ENCODE data around the gene LIPN. TPM values are rescaled to one million over a fixed set of nuclear protein-coding genes. Genes with fewer than 3 reads are reported as not detected.
"Not testable (repeated sequence)": the region's sequence is repeated elsewhere in the genome, so short reads cannot be mapped to it uniquely, and the experiment has no call there.

The LIPN gene
- total RNA-seq = not detected in 2 replicates

- intact Hi-C loops (cut with micrococcal nuclease) = loop anchor here (5.0 kb wide), 1 partner anchor 52 kb away; the partner anchor contains the start of gene LIPK
- H3K9me3 Mint-ChIP-seq = peaks cover 4% of the 10 kb centered on the region
Observed at GRCh38 chr10:88759366-88760101, at the start of gene LIPN. TSS of gene LIPN (plus strand) at chr10:88760020. CDS start at chr10:88761406, 1,386 bp downstream.

DNA sequence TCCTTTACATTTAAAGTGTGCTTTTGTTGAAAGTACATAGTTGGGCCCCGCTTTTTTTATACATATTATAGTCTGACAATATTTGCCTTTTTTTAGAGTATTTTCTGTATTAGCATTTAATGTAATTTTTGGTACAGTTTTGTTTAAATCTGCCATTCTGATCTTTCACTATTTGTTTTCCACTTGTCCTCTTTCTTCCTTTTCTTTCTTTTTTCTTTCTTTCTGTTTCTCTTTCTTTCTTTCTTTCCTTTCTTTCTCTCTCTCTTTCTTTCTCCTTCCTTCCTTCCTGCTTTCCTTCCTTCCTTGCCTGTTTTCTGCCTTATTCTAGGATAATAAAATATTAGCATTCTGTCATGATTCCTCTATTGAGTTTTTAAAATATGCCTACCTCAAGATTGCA, 44.3 kb upstream of the LIPN start:
- Mint-ChIP-seq H3K9me3 (no peaks in the 10 kb centered on the region), H3K27me3 (peaks cover 22% of the 10 kb centered on the region), H3K27ac (no peak overlapping the region), H3K4me3 (no peak overlapping the region), H3K36me3 (ENCODE audit: low read depth) (no peaks in the 10 kb centered on the region), H3K4me1 (no peaks in the 10 kb centered on the region)
- DNase-seq = no peak
- intact Hi-C loops (cut with micrococcal nuclease) = no loop called here

More at GRCh38 chr10:88759366-88760101, at the start of gene LIPN:
- Mint-ChIP-seq H3K4me3 (no peak within 1 kb of the TSS), H3K27me3 (peaks cover 30% of the 10 kb centered on the region), H3K4me1 (peaks cover 9% of the 10 kb centered on the region), H3K27ac (no peak within 1 kb of the TSS), H3K36me3 (ENCODE audit: low read depth) (no peaks in the 10 kb centered on the region)
- DNase-seq = no peak

- Mint-ChIP-seq H3K36me3 (ENCODE audit: low read depth) (no peaks in the 10 kb centered on the region), H3K9me3 (no peaks in the 10 kb centered on the region), H3K27me3 (peaks cover 23% of the 10 kb centered on the region), H3K27ac (no peak overlapping the region), H3K4me3 (no peak overlapping the region), H3K4me1 (peaks cover 5% of the 10 kb centered on the region)
- intact Hi-C loops (cut with micrococcal nuclease) = no loop called here
- no peak for DNase-seq
Observed at GRCh38 chr10:88721392-88721791, 38.4 kb upstream of the LIPN start.

GRCh38 chr10:88725798-88726197, 34.0 kb upstream of the LIPN start:
- intact Hi-C loops (cut with micrococcal nuclease) = no loop called here
- Mint-ChIP-seq H3K36me3 (ENCODE audit: low read depth) (no peaks in the 10 kb centered on the region), H3K4me3 (no peak overlapping the region), H3K4me1 (peaks cover 5% of the 10 kb centered on the region), H3K27ac (no peak overlapping the region), H3K9me3 (no peaks in the 10 kb centered on the region), H3K27me3 (peaks cover 17% of the 10 kb centered on the region)
- DNase-seq = no peak

GRCh38 chr10:88728107-88728763, 31.6 kb upstream of the LIPN start:
- H3K36me3 Mint-ChIP-seq (ENCODE audit: low read depth) = no peaks in the 10 kb centered on the region
- H3K27me3 Mint-ChIP-seq = peaks cover 12% of the 10 kb centered on the region
- no peak overlapping the region for H3K4me3 Mint-ChIP-seq
- H3K9me3 Mint-ChIP-seq = no peaks in the 10 kb centered on the region
- H3K27ac Mint-ChIP-seq = no peak overlapping the region
- intact Hi-C loops (cut with micrococcal nuclease) = loop anchor here (2.0 kb wide), 1 partner anchor 205 kb away; no protein-coding TSS in a partner anchor
- peak; percentile 79 for DNase-seq
- peaks cover 5% of the 10 kb centered on the region for H3K4me1 Mint-ChIP-seq

GRCh38 chr10:88730864-88731263, 29.0 kb upstream of the LIPN start:
- DNase-seq = no peak
- no peaks in the 10 kb centered on the region for H3K36me3 Mint-ChIP-seq (ENCODE audit: low read depth)
- no peak overlapping the region for H3K4me3 Mint-ChIP-seq
- intact Hi-C loops (cut with micrococcal nuclease) = no loop called here
- peaks cover 17% of the 10 kb centered on the region for H3K27me3 Mint-ChIP-seq
- no peaks in the 10 kb centered on the region for H3K9me3 Mint-ChIP-seq
- peaks cover 3% of the 10 kb centered on the region for H3K4me1 Mint-ChIP-seq
- no peak overlapping the region for H3K27ac Mint-ChIP-seq

- Mint-ChIP-seq H3K27me3 (peaks cover 19% of the 10 kb centered on the region), H3K4me3 (no peak overlapping the region), H3K4me1 (no peaks in the 10 kb centered on the region), H3K36me3 (ENCODE audit: low read depth) (no peaks in the 10 kb centered on the region), H3K9me3 (no peaks in the 10 kb centered on the region), H3K27ac (no peak overlapping the region)
- DNase-seq = no peak
- intact Hi-C loops (cut with micrococcal nuclease) = no loop called here
Observed at GRCh38 chr10:88731296-88731695, 28.5 kb upstream of the LIPN start.

DNA sequence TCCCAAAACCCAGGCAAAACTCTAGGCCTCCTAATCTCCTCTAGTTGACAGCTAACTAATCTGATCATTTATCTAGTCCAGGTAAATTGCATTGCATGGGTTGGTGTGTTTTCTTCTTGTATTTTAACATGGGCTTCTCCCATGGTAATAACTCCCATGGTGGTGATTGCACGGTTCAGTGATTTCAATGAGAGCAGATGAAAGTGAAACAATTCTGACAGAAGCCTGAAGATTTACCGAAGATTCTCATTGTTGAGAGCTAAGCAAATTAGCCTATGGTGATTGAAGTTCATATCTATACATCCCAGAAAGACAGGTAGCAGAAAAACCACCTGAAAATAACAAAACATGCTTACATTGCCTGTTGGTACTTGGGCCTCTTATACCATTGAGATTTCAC, 26.6 kb upstream of the LIPN start:
- Mint-ChIP-seq H3K36me3 (ENCODE audit: low read depth) (no peaks in the 10 kb centered on the region), H3K27ac (no peak overlapping the region), H3K4me3 (no peak overlapping the region), H3K9me3 (no peaks in the 10 kb centered on the region), H3K4me1 (no peaks in the 10 kb centered on the region), H3K27me3 (peaks cover 26% of the 10 kb centered on the region)
- DNase-seq = no peak
- intact Hi-C loops (cut with micrococcal nuclease) = no loop called here

GRCh38 chr10:88735661-88736060, 24.2 kb upstream of the LIPN start:
- H3K9me3 Mint-ChIP-seq = no peaks in the 10 kb centered on the region
- H3K4me3 Mint-ChIP-seq = no peak overlapping the region
- H3K27ac Mint-ChIP-seq = no peak overlapping the region
- intact Hi-C loops (cut with micrococcal nuclease) = no loop called here
- H3K4me1 Mint-ChIP-seq = no peaks in the 10 kb centered on the region
- peaks cover 39% of the 10 kb centered on the region for H3K27me3 Mint-ChIP-seq
- no peaks in the 10 kb centered on the region for H3K36me3 Mint-ChIP-seq (ENCODE audit: low read depth)
- DNase-seq = no peak

- H3K4me1 Mint-ChIP-seq; H3K27ac Mint-ChIP-seq; H3K4me3 Mint-ChIP-seq; intact Hi-C loops (cut with micrococcal nuclease); DNase-seq; H3K36me3 Mint-ChIP-seq (ENCODE audit: low read depth); H3K9me3 Mint-ChIP-seq: not testable (repeated sequence)
- H3K27me3 Mint-ChIP-seq = peaks cover 53% of the 10 kb centered on the region
Observed at GRCh38 chr10:88741921-88742320, 17.9 kb upstream of the LIPN start.

DNA sequence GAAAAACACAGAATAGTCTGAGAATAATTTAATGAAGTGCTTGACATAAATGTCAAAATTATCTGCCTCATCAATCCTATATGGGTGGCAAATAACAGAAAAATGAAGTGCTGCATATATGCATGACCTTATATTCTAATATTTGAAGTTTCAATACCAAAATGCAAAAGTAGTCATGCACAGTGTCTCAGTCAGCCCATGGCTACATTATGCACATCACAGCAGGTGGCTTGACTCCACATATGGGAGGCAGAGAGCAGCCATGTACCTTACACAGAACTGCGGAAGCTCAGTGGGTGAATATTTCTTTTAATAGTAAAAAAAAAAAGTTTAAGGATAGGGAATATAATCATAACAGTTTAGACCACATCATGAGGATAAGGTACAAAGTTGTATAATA, 17.4 kb upstream of the LIPN start:
- Mint-ChIP-seq H3K9me3 (peaks cover 7% of the 10 kb centered on the region), H3K4me1 (no peaks in the 10 kb centered on the region), H3K27me3 (peaks cover 55% of the 10 kb centered on the region), H3K36me3 (ENCODE audit: low read depth) (no peaks in the 10 kb centered on the region), H3K4me3 (no peak overlapping the region), H3K27ac (no peak overlapping the region)
- DNase-seq = no peak
- intact Hi-C loops (cut with micrococcal nuclease) = no loop called here

DNA sequence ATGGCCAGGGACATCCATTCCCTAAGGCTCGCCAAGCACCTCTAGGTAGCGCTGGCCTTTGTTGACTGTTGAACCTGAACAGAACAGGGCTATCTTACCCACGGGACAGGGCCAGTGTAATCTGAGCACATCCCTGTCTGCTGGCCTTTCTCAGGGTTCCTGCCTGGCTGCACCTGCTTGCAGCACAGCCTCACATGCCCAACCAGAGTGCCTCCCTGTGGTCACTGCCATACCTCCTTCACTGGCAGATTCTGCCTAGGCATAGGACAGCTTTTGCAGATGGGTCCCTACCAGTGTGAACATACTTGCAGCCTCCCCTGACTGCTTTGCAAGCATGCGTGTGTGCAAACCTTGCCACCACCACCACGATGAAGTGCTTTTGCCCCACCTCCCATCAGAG, 15.8 kb upstream of the LIPN start:
- Mint-ChIP-seq H3K9me3 (peaks cover 7% of the 10 kb centered on the region), H3K27me3 (peaks cover 52% of the 10 kb centered on the region), H3K36me3 (ENCODE audit: low read depth) (no peaks in the 10 kb centered on the region), H3K4me1 (no peaks in the 10 kb centered on the region), H3K4me3 (no peak overlapping the region), H3K27ac (no peak overlapping the region)
- intact Hi-C loops (cut with micrococcal nuclease) = no loop called here
- no peak for DNase-seq

DNA sequence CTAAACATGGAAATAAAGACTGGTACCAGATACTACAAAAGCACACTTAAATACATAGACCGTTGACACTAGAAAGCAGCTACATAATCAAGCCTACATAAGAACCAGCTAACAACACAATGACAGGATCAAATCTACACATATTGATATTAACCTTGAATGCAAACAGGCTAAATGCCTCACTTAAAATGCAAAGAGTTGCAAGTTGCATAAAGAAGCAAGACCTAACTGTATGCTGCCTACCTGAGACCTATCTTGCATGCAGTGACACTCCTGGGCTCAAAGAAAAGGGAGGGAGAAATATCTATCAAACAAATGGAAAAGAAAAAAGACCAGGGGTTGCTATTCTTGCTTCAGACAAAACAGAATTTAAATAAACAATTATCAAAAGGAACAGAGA, 14.2 kb upstream of the LIPN start:
- no peak overlapping the region for H3K4me3 Mint-ChIP-seq
- peaks cover 49% of the 10 kb centered on the region for H3K27me3 Mint-ChIP-seq
- no peaks in the 10 kb centered on the region for H3K36me3 Mint-ChIP-seq (ENCODE audit: low read depth)
- no peak for DNase-seq
- H3K4me1 Mint-ChIP-seq = no peaks in the 10 kb centered on the region
- H3K9me3 Mint-ChIP-seq = peaks cover 7% of the 10 kb centered on the region
- intact Hi-C loops (cut with micrococcal nuclease) = no loop called here
- H3K27ac Mint-ChIP-seq = no peak overlapping the region

DNA sequence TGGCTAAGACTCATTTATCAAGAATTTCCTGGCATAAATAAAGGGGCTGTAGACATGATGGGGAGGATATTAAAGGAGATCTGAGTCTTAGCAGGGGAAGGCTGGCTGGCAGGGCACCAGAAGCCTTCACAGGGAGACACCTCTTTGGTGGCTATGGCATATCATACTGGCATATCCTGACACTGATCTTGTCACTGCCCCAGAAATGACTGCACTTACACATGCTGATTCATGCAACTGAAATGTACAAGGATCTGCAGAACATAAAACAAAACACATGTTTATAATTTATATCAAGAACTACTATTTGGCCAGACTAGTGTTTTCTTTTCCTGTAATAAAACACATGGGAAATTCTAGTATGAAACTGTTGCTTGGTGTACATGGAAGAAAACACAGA, 5.5 kb upstream of the LIPN start:
- Mint-ChIP-seq H3K27ac (no peak overlapping the region), H3K9me3 (no peaks in the 10 kb centered on the region), H3K36me3 (ENCODE audit: low read depth) (no peaks in the 10 kb centered on the region), H3K4me3 (no peak overlapping the region), H3K4me1 (peaks cover 5% of the 10 kb centered on the region), H3K27me3 (peaks cover 23% of the 10 kb centered on the region)
- intact Hi-C loops (cut with micrococcal nuclease) = loop anchor here (2.0 kb wide), 1 partner anchor 39 kb away; no protein-coding TSS in a partner anchor
- DNase-seq = no peak
